HG03457 (cell line): Measurements from ENCODE around the gene HBQ1.
"Not testable (repeated sequence)": the region's sequence is repeated elsewhere in the genome, so short reads cannot be mapped to it uniquely, and the experiment has no call there.

Experiments used
- ATAC-seq: cut with Tn5 transposase; IDR thresholded peaks from one replicate; pipeline ENCODE4 v1.9.1; 2021; ENCODE audit warnings: moderate number of reproducible peaks; ENCODE audit not compliant: unreplicated experiment

Gene HBQ1

DNA sequence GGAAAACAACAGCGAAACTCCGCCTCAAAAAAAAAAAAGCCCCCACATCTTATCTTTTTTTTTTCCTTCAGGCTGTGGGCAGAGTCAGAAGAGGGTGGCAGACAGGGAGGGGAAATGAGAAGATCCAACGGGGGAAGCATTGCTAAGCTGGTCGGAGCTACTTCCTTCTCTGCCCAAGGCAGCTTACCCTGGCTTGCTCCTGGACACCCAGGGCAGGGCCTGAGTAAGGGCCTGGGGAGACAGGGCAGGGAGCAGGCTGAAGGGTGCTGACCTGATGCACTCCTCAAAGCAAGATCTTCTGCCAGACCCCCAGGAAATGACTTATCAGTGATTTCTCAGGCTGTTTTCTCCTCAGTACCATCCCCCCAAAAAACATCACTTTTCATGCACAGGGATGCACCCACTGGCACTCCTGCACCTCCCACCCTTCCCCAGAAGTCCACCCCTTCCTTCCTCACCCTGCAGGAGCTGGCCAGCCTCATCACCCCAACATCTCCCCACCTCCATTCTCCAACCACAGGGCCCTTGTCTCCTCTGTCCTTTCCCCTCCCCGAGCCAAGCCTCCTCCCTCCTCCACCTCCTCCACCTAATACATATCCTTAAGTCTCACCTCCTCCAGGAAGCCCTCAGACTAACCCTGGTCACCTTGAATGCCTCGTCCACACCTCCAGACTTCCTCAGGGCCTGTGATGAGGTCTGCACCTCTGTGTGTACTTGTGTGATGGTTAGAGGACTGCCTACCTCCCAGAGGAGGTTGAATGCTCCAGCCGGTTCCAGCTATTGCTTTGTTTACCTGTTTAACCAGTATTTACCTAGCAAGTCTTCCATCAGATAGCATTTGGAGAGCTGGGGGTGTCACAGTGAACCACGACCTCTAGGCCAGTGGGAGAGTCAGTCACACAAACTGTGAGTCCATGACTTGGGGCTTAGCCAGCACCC lies 5.0 kb upstream of the HBQ1 start:
- no peak for ATAC-seq

DNA sequence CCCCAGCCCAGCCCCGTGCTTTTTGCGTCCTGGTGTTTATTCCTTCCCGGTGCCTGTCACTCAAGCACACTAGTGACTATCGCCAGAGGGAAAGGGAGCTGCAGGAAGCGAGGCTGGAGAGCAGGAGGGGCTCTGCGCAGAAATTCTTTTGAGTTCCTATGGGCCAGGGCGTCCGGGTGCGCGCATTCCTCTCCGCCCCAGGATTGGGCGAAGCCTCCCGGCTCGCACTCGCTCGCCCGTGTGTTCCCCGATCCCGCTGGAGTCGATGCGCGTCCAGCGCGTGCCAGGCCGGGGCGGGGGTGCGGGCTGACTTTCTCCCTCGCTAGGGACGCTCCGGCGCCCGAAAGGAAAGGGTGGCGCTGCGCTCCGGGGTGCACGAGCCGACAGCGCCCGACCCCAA lies 4.3 kb upstream of the HBQ1 start:
- not testable (repeated sequence) for ATAC-seq

DNA sequence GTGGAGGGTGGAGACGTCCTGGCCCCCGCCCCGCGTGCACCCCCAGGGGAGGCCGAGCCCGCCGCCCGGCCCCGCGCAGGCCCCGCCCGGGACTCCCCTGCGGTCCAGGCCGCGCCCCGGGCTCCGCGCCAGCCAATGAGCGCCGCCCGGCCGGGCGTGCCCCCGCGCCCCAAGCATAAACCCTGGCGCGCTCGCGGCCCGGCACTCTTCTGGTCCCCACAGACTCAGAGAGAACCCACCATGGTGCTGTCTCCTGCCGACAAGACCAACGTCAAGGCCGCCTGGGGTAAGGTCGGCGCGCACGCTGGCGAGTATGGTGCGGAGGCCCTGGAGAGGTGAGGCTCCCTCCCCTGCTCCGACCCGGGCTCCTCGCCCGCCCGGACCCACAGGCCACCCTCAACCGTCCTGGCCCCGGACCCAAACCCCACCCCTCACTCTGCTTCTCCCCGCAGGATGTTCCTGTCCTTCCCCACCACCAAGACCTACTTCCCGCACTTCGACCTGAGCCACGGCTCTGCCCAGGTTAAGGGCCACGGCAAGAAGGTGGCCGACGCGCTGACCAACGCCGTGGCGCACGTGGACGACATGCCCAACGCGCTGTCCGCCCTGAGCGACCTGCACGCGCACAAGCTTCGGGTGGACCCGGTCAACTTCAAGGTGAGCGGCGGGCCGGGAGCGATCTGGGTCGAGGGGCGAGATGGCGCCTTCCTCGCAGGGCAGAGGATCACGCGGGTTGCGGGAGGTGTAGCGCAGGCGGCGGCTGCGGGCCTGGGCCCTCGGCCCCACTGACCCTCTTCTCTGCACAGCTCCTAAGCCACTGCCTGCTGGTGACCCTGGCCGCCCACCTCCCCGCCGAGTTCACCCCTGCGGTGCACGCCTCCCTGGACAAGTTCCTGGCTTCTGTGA lies 3.5 kb upstream of the HBQ1 start, which contains the start of gene HBA1:
Gene HBA1 (plus strand): TSS at position 204 of the 906 bp plus-strand sequence. CDS start 37 bp downstream, at position 241.
- not testable (repeated sequence) for ATAC-seq

DNA sequence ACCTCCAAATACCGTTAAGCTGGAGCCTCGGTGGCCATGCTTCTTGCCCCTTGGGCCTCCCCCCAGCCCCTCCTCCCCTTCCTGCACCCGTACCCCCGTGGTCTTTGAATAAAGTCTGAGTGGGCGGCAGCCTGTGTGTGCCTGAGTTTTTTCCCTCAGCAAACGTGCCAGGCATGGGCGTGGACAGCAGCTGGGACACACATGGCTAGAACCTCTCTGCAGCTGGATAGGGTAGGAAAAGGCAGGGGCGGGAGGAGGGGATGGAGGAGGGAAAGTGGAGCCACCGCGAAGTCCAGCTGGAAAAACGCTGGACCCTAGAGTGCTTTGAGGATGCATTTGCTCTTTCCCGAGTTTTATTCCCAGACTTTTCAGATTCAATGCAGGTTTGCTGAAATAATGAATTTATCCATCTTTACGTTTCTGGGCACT lies 2.9 kb upstream of the HBQ1 start:
- no peak for ATAC-seq

DNA sequence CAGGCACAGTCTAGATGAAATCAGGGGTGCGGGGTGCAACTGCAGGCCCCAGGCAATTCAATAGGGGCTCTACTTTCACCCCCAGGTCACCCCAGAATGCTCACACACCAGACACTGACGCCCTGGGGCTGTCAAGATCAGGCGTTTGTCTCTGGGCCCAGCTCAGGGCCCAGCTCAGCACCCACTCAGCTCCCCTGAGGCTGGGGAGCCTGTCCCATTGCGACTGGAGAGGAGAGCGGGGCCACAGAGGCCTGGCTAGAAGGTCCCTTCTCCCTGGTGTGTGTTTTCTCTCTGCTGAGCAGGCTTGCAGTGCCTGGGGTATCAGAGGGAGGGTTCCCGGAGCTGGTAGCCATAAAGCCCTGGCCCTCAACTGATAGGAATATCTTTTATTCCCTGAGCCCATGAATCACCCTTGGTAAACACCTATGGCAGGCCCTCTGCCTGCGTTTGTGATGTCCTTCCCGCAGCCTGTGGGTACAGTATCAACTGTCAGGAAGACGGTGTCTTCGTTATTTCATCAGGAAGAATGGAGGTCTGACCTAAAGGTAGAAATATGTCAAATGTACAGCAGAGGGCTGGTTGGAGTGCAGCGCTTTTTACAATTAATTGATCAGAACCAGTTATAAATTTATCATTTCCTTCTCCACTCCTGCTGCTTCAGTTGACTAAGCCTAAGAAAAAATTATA lies 2.1 kb upstream of the HBQ1 start:
- ATAC-seq = no peak

DNA sequence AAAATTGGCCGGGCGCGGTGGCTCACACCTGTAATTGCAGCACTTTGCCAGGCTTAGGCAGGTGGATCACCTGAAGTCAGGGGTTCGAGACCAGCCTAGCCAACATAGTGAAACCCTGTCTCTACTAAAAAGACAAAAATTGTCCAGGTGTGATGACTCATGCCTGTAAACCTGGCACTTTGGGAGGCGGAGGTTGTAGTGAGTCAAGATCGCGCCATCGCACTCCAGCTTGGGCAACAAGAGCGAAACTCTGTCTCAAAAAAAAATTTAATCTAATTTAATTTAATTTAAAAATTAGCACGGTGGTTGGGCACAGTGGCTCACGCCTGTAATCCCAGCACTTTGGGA lies 1.6 kb upstream of the HBQ1 start:
- no peak for ATAC-seq

DNA sequence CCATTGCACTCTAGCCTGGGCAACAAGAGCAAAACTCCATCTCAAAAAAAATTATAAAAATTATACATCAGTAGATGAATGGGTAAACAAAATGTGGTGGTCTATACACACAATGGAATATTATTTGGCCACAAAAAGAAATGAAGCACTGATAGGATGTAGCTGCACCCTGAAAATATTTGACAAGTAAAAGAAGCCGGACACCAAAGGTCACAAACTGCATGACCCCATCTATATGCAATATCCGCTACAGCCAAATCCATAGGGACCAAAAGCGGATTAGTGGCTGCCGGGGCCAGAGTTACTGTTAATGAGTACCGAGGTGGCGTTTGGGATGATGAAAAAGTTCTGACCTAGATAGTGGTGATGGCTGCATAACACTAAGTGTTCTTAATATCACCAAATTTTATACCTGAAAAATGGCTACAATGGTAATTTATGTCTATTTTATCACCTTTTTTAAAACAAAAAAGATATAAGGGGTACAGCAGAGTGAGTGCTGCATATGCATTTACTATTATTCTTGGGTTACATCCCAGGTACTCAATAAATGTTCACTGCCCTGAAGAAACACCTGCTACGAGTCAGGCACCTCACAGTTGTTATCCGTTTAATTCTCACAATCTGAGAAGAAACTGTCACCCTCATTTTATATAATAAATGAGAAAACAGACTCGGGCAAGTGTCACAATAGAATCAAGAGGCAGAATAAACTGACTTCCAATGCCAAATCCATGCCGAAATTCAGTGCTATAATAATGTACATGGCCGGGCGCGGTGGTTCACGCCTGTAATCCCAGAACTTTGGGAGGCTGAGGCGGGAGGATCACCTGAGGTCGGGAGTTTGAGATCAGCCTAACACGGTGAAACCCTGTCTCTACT lies 807 bp upstream of the HBQ1 start:
- no peak for ATAC-seq

DNA sequence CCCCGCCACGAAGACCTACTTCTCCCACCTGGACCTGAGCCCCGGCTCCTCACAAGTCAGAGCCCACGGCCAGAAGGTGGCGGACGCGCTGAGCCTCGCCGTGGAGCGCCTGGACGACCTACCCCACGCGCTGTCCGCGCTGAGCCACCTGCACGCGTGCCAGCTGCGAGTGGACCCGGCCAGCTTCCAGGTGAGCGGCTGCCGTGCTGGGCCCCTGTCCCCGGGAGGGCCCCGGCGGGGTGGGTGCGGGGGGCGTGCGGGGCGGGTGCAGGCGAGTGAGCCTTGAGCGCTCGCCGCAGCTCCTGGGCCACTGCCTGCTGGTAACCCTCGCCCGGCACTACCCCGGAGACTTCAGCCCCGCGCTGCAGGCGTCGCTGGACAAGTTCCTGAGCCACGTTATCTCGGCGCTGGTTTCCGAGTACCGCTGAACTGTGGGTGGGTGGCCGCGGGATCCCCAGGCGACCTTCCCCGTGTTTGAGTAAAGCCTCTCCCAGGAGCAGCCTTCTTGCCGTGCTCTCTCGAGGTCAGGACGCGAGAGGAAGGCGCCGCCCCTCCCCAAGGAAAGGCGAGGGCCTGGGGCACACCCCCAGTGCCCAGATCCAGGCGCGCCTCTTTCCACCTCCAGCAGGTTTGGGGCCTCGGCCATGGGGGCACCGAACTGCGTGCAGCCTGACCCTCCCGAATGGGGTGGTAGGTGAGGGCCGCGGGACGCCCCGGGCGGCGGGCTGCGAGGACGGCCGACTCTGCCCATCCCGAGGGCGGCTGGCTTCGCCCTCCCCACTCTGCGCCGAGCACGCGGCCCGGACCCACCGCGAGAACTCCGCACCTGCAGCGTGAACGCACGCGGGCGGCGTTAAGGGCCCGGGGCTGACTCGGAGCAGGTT lies 664 bp downstream of the HBQ1 start:
- ATAC-seq = no peak

DNA sequence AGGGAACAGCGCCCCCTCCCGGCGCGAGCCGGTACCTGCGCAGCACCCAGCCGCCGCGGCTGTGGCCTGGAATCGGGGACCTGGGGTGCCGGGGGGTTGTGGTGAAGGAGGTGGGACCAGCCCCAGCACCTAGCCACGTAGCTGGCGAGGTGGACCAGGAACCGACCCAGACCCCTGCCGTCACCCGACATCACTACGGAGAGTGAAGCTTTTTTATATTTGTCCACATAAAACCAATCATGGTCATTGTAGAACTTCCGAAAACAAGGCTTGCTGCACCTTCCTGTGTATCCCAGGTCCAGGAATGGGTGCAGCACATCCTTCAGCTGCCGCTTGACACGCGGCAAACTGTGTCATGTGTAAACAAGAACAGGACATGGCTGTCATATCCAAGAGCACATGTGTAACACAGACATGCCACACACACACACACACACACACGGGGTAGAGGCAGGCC lies 1.3 kb downstream of the HBQ1 start:
- ATAC-seq = no peak

DNA sequence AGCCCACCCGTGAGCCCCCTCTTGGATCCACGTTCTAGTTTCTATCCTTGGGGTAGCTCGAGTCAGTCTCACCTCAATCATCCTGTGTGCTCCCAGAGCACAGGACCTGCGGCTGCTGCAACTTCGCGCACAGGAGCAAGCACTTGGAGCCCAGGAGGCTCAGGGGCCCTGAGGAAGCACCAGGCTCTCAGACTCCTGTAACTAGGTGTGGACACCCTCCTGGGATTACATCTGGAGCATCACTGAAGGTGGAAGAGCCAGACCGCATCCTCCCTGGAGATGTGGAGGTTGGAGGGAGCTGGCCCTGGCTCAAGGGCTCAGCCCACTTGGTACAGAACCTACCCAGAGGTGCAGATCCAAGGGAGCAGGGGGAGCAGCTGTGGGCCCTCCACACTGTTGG lies 2.7 kb downstream of the HBQ1 start:
- no peak for ATAC-seq

DNA sequence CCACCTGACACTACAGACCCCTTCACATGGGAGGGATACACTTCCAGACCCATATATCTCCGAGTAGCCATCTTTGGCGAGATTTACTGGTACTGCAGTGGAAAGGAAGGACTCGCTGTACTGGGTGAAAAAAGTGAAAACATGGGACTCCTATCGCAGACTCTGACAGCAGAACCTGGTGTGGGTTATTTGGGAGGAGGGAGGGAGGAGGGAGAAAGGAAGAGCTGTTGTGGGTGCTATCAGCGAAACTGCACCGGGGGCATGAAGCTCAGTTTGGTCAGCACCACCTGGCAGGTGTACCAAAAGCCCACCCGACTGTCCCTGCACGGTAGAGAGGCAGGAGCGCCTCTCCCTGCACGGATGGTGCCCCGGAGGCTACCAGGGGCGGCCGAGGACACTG lies 5.0 kb downstream of the HBQ1 start:
- ATAC-seq = no peak

DNA sequence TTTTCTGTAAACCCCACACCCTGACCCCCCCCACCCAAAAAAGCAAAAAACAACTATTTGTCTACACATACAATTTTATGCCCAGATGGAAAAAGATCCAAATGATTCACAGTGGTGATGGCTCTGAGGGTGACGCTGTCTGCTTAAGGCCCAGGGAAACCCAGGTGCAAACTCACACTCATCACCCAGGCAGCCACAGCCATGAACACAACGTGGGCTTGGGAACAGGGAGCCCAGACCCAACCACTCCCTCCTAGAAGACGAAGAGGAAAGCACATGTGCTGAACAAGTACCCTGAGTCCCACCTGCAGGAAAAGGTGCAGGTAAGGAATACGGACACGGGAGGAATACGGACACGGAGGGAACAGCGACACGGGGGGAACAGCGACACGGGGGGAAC lies 5.4 kb downstream of the HBQ1 start:
- ATAC-seq = no peak

DNA sequence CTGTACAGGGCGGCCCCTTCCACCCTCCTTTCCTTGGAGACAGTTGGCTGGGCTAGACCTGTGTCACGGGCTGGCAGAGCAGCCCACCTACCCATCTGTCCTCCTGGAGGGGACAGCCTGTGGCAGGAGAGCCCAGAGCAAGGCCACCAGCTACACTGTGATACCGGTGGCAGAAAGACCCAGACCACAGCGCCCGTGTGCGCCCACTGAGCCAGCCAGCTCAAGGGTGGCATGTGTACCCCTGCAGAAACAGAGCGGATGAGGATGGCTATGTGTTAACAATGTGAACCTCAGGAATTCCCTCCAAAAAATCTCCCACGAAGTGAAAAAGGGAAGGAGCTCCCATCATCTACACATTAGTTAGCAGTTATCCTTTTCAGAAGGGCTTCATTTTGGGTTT lies 7.1 kb downstream of the HBQ1 start:
- ATAC-seq = no peak

DNA sequence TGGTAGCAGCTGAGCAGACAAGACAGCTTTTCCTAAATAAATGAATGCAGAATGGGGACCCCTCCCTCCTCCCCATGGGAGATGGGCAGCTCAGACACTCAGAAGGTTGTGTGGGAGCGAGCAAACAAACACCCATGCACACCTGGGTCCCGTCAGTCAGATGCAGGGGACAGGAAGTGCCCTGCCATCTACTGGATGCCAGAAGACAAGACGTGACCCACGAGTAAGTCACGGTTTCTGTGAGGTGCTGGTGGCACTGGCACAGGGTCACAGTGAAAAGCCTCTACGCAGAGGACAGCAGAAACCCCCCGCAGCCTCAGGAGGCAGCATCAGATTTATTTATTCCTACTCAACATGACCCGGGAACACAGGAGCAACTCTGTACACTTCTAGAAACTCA lies 8.4 kb downstream of the HBQ1 start:
- ATAC-seq = no peak

DNA sequence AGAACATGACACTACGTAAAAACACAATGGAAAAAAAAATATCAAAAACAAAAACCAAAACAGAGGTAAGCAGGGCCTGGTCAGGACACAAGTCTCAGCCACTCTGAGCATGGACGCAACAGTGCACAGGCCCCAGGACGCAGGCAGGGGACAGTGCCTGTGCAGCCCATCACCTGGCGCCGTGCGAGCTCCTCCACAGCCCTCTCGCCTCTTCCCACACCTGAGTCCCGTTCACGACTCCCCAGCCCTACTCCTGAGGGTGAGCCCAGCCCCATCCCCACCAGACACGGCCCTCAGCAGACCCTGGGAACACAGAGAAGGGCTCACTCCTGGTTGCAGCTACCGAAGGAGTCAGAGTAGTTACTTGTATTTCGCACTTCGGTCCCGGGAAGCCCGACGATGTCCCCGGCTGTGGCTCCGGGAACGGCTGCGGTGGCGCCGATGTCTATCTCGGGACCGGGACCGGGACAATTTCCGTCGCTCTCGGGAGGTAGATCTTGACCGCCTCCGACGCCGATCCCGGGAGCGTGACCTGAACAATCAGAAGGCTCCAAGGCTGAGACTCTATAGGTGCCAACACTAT lies 9.4 kb downstream of the HBQ1 start:
- ATAC-seq = no peak

DNA sequence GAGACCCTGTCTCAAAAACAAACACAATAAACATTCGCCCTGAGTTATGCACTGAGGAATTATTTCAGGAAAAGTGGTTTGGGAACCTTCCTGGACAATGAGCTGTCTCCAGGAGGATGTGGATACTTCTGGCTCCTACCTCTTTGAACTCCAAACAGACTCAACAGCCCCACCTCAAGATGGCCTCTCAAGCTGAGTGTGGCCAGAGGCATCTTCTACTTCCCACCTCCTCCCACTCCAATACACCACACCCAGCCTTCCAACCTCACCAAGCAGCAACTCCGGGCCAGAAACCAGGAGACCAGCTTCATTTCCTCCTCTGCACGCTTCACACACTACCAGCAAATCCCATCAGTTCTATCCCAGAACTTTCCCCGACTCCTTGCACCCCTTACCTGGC lies 11.6 kb downstream of the HBQ1 start:
- ATAC-seq = no peak

DNA sequence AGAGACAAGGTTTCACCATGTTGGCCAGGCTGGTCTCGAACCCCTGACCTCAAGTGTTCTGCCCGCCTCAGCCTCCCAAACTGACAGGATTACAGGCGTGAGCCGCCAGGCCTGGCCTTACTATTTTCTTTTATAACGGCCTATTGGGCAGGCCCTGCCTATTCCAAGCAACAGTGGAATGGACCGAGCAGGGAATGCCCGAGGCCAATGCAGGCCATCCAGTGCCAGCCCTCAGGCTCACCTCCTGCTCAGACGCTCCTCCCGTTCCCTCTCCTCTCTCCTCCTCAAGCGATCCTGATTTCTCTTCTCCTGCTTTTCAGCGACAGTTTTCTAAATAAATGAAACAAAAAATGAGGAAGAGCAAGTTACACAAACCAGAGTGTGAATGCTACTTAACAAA lies 12.4 kb downstream of the HBQ1 start:
- no peak for ATAC-seq

DNA sequence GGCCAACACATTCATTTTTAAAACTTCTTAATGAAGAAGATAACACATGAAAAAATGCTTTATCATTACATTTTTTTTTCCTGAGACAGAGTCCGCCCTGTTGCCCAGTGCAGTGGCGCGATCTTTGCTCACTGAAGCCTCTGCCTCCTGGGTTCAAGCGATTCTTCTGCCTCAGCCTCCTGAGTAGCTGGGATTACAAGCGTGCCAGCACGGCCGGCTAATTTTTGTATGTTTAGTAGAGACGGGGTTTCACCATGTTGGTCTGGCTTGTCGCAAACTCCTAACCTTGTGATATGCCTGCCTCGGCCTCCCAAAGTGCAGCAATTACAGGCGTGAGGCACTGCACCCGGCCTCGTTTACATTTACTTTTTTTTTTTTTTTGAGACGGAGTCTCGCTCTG lies 13.2 kb downstream of the HBQ1 start:
- no peak for ATAC-seq

DNA sequence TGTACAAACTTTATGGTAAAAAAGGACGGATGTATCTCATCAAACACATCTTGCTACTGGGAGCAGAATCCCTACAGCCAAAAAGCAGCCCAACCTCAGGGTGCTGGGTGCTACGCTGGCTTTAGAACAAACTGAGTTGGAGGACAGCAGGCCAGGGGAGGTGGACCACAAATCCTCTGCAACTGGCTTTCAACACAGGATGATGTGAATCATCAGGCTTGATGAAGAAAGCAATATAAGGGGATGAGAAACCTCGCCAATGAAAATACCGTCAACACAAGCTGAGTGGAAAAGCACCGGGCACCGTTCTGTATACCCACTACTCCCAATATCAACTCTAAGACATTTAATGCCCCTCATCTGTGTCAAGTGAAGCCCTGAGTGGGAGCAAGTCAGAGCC lies 14.3 kb downstream of the HBQ1 start:
- ATAC-seq = no peak
